ENCODE results near the gene XXYLT1. TPM values are rescaled to one million over a fixed set of nuclear protein-coding genes. Genes with fewer than 3 reads are reported as not detected.

The XXYLT1 gene
- total RNA-seq, 1 experiment from 2014 or later, result 23.4 TPM

DNA sequence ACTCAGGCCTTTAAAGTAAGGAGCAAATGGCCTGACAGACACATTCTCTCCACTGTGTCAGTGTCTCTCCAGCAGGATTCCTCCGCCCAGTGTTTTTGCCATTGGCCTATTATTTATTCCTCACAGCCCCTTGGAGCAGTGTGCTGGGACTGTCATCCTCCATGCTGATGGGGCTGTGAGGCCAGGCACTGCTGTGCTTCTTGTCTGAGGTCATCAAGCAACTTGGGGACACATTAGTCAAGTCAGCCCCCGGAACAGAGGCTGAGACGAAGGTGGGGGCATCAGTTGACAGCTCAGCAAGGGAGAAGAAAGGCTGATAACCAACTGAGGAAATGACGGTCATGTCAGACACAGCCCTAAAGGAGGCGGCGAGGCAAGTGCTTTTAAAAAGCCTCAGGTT lies 67.4 kb downstream of the XXYLT1 start (continued):
- TF ChIP-seq MLX (CRISPR knock-in tag; IDR thresholded peaks at IDR 0.05) (no peak), TP53 (CRISPR knock-in tag; IDR thresholded peaks at IDR 0.05) (no peak), GTF2I (CRISPR knock-in tag; conservative IDR thresholded peaks at IDR 0.05) (no peak), NR2C2 (CRISPR knock-in tag; IDR thresholded peaks at IDR 0.05) (no peak), ZNF263 (CRISPR knock-in tag; IDR thresholded peaks at IDR 0.05; ENCODE audit: low read depth) (no peak), TEAD1 (CRISPR knock-in tag; IDR thresholded peaks at IDR 0.05) (no peak), MXD4 (CRISPR knock-in tag; IDR thresholded peaks at IDR 0.05; ENCODE audit: borderline replicate concordance) (no peak), GRHL2 (CRISPR knock-in tag; IDR thresholded peaks at IDR 0.05; ENCODE audit: insufficient replicate concordance, severe bottlenecking) (no peak), JUN (CRISPR knock-in tag; IDR thresholded peaks at IDR 0.05) (no peak)
- TF ChIP-seq, protein P1, sequence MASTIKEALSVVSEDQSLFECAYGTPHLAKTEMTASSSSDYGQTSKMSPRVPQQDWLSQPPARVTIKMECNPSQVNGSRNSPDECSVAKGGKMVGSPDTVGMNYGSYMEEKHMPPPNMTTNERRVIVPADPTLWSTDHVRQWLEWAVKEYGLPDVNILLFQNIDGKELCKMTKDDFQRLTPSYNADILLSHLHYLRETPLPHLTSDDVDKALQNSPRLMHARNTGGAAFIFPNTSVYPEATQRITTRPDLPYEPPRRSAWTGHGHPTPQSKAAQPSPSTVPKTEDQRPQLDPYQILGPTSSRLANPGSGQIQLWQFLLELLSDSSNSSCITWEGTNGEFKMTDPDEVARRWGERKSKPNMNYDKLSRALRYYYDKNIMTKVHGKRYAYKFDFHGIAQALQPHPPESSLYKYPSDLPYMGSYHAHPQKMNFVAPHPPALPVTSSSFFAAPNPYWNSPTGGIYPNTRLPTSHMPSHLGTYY (CRISPR knock-in tag; IDR thresholded peaks at IDR 0.05), result no peak
- TF ChIP-seq, protein P2, sequence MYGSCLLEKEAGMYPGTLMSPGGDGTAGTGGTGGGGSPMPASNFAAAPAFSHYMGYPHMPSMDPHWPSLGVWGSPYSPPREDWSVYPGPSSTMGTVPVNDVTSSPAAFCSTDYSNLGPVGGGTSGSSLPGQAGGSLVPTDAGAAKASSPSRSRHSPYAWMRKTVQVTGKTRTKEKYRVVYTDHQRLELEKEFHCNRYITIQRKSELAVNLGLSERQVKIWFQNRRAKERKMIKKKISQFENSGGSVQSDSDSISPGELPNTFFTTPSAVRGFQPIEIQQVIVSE (CRISPR knock-in tag; IDR thresholded peaks at IDR 0.05; ENCODE audit: borderline replicate concordance), result no peak

DNA sequence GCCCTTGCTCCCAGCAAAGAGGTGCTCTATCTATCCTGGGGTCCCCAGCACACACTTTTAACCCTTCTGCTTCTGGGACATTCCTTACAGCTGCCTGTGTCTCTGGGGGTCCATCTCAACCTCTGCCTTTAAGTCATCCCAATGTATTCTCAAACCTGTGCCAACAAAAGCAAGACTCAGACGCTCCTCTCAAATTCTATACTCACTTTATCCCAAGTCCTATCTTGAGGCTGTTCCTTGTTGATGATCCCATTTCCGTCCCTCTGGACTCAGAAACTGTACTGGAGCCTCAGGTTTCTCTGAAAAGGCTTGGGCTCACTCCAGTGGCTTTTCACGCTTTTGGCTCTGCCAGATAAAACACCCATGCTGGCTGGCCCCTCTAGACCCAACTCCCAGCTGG lies 69.7 kb downstream of the XXYLT1 start:
- Mint-ChIP-seq H3K9me3 (no peaks in the 10 kb centered on the region), H3K4me1 (peaks cover 19% of the 10 kb centered on the region), H3K27ac (no peak overlapping the region), H3K4me3 (no peak overlapping the region), H3K36me3 (no peaks in the 10 kb centered on the region), H3K27me3 (ENCODE audit: low read depth) (no peaks in the 10 kb centered on the region)
- ChIA-PET CTCF (interaction anchor here (1.0 kb wide), 1 partner anchor 95 kb away, joined by 3 read pairs; no protein-coding TSS in a partner anchor), POLR2A (no interaction called here)
- ATAC-seq (no peak), DNase-seq (ENCODE audit: low spot score) (no peak)
- TF ChIP-seq CREM (CRISPR knock-in tag; IDR thresholded peaks at IDR 0.05) (no peak), ZNF263 (CRISPR knock-in tag; IDR thresholded peaks at IDR 0.05; ENCODE audit: low read depth) (no peak), HMGA2 (CRISPR knock-in tag; IDR thresholded peaks at IDR 0.05) (no peak), ZNF671 (CRISPR knock-in tag; IDR thresholded peaks at IDR 0.05) (no peak)
- TF ChIP-seq, protein P3, sequence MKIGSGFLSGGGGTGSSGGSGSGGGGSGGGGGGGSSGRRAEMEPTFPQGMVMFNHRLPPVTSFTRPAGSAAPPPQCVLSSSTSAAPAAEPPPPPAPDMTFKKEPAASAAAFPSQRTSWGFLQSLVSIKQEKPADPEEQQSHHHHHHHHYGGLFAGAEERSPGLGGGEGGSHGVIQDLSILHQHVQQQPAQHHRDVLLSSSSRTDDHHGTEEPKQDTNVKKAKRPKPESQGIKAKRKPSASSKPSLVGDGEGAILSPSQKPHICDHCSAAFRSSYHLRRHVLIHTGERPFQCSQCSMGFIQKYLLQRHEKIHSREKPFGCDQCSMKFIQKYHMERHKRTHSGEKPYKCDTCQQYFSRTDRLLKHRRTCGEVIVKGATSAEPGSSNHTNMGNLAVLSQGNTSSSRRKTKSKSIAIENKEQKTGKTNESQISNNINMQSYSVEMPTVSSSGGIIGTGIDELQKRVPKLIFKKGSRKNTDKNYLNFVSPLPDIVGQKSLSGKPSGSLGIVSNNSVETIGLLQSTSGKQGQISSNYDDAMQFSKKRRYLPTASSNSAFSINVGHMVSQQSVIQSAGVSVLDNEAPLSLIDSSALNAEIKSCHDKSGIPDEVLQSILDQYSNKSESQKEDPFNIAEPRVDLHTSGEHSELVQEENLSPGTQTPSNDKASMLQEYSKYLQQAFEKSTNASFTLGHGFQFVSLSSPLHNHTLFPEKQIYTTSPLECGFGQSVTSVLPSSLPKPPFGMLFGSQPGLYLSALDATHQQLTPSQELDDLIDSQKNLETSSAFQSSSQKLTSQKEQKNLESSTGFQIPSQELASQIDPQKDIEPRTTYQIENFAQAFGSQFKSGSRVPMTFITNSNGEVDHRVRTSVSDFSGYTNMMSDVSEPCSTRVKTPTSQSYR (CRISPR knock-in tag; IDR thresholded peaks at IDR 0.05), result no peak
- TF ChIP-seq, protein P1 (CRISPR knock-in tag; IDR thresholded peaks at IDR 0.05), result no peak

DNA sequence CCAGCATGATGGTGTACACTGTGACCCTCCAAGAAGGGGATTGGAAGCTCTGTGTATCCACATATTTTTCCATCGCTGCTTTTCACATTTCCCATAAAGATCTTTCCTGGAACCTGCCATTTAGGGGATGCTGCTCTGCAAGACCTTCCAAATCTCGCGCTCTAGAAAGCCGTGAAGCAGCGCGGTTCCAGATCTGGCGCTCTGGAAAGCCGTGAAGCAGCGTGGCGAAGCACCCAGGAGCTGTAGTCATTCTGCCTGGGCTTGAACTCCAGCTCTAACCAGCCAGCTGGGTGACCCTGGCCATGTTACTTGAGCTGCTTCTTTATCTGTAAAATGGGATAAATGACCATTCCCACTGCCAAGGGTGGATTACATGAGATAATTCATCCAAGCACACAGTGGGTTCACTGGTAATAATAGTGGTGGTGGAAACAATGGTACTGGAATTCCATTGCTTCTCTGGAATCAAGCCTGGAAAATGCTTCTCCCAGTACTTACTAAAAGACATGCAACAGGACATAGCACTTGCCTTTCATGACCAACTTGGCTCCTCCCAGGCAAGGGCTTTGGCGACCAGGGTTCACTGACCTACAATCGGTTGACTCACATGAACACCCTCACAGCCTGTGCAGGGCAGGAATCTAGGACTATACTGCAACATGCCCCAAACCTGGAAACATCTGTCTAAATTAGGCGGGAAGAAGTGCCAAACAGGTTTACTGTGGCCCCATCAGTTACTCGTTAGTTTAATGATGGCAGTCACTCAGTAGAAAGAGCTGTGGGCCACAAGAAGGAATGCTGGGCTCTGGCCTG lies 70.7 kb downstream of the XXYLT1 start:
- no peak overlapping the region for H3K27ac Mint-ChIP-seq
- POLR2A ChIA-PET, result no interaction called here
- ATAC-seq (no peak), DNase-seq (ENCODE audit: low spot score) (no peak)
- CTCF ChIA-PET, result interaction anchor here (1.0 kb wide), 1 partner anchor 94 kb away, joined by 3 read pairs; no protein-coding TSS in a partner anchor
- no peak overlapping the region for H3K4me3 Mint-ChIP-seq
- no peaks in the 10 kb centered on the region for H3K36me3 Mint-ChIP-seq
- H3K27me3 Mint-ChIP-seq (ENCODE audit: low read depth), result no peaks in the 10 kb centered on the region
- H3K9me3 Mint-ChIP-seq, result no peaks in the 10 kb centered on the region
- H3K4me1 Mint-ChIP-seq, result peaks cover 26% of the 10 kb centered on the region
- TF ChIP-seq, protein P3 (CRISPR knock-in tag; IDR thresholded peaks at IDR 0.05), result no peak
- TF ChIP-seq, protein P1 (CRISPR knock-in tag; IDR thresholded peaks at IDR 0.05), result no peak
- TF ChIP-seq PRRX2 (CRISPR knock-in tag; IDR thresholded peaks at IDR 0.05) (no peak), ZNF219 (CRISPR knock-in tag; IDR thresholded peaks at IDR 0.05; ENCODE audit: borderline replicate concordance) (no peak), ZNF232 (CRISPR knock-in tag; IDR thresholded peaks at IDR 0.05) (no peak)

Measured in WTC11 (cell line).